Liver (tissue), 9 donors: ENCODE results near the gene EIF2A. TPM values are rescaled to one million over a fixed set of nuclear protein-coding genes. Genes with fewer than 3 reads are reported as not detected.
A peak's percentile ranks its signal among the peaks of the same experiment; 100 is the strongest.

Source experiments
- DNase-seq: peaks from one replicate; pipeline ENCODE4 v3.0.0-alpha.2; 2017; ENCODE audit warnings: low spot score
- H3K27ac ChIP-seq, 2 donors: one replicate each; pipeline ENCODE4 v1.7.0; 2013; ENCODE audit warnings: inconsistent platforms in 2 of 2, low read length in 2 of 2, control low read depth in 1 of 2, low read depth in 1 of 2, mild to moderate bottlenecking in 1 of 2
- H3K27me3 ChIP-seq, 4 donors: one replicate each; pipeline versions ENCODE4 v1.6.1 to v1.7.0; 2013; ENCODE audit warnings: low read length in 3 of 4, inconsistent platforms in 1 of 4, mild to moderate bottlenecking in 1 of 4, moderate library complexity in 1 of 4; ENCODE audit not compliant: control insufficient read depth in 4 of 4, insufficient read depth in 4 of 4
- H3K36me3 ChIP-seq, 4 donors: one replicate each; pipeline versions ENCODE4 v1.6.1 to v1.7.0; 2013; ENCODE audit warnings: low read length in 3 of 4, mild to moderate bottlenecking in 3 of 4, low read depth in 1 of 4, moderate library complexity in 1 of 4; ENCODE audit not compliant: control insufficient read depth in 4 of 4, insufficient read depth in 3 of 4
- H3K4me1 ChIP-seq, 4 donors: one replicate each; pipeline versions ENCODE4 v1.6.1 to v1.7.0; 2013; ENCODE audit warnings: low read length in 3 of 4, mild to moderate bottlenecking in 3 of 4, moderate library complexity in 1 of 4; ENCODE audit not compliant: control insufficient read depth in 4 of 4, insufficient read depth in 4 of 4
- H3K4me3 ChIP-seq, 3 donors: one replicate each; pipeline versions ENCODE4 v1.6.1 to v1.7.0; 2013; ENCODE audit warnings: low read length in 3 of 3, control low read depth in 1 of 3, low read depth in 1 of 3, mild to moderate bottlenecking in 1 of 3
- H3K9ac ChIP-seq, 2 donors: one replicate each; pipeline ENCODE4 v1.7.0; 2013; ENCODE audit warnings: low read length in 2 of 2, mild to moderate bottlenecking in 2 of 2, moderate library complexity in 2 of 2, control low read depth in 1 of 2, low read depth in 1 of 2
- H3K9me3 ChIP-seq, 4 donors: one replicate each; pipeline versions ENCODE4 v1.6.1 to v1.7.0; 2013; ENCODE audit warnings: low read length in 3 of 4; ENCODE audit not compliant: control insufficient read depth in 4 of 4
- FOXA1 ChIP-seq: IDR thresholded peaks from 2 replicates; pipeline ENCODE4 v1.6.1; 2016; ENCODE audit warnings: antibody characterized with exemption
- FOXA2 ChIP-seq: IDR thresholded peaks from 2 replicates; pipeline ENCODE4 v1.6.1; 2016; ENCODE audit warnings: antibody characterized with exemption
- GABPA ChIP-seq, 2 donors: IDR thresholded peaks in 1 of 2; conservative IDR thresholded peaks in 1 of 2; 2 replicates each; pipeline ENCODE4 v1.6.1; 2016; ENCODE audit warnings: antibody characterized with exemption in 2 of 2, mild to moderate bottlenecking in 1 of 2, moderate library complexity in 1 of 2
- HNF4A ChIP-seq, 2 donors: conservative IDR thresholded peaks; 2 replicates each; pipeline ENCODE4 v1.6.1; 2016; ENCODE audit warnings: antibody characterized with exemption in 2 of 2, mild to moderate bottlenecking in 2 of 2
- RAD21 ChIP-seq, 2 donors: IDR thresholded peaks; 2 replicates each; pipeline ENCODE4 v1.6.1; 2016; ENCODE audit warnings: antibody characterized with exemption in 2 of 2, mild to moderate bottlenecking in 2 of 2
- SP1 ChIP-seq: IDR thresholded peaks from 2 replicates; pipeline ENCODE4 v1.6.1; 2018; ENCODE audit warnings: antibody characterized with exemption, mild to moderate bottlenecking
- TAF1 ChIP-seq: conservative IDR thresholded peaks from 2 replicates; pipeline ENCODE4 v1.6.1; 2016; ENCODE audit warnings: antibody characterized with exemption, mild to moderate bottlenecking
- WGBS: extraction: QIAGEN DNeasy Blood & Tissue Kit; methylation state at CpG from one replicate; pipeline ENCODE4 v1.1.7; 2013; 5-methylcytosine and 5-hydroxymethylcytosine counted together
- polyA plus RNA-seq, 2 donors: library from polyadenylated mRNA; stranded (reverse) in 1 of 2; unstranded in 1 of 2; fragments of 200-250 nt in 1 of 2; fragments of >200 nt in 1 of 2; fragmentation: Nextera tagmentation in 1 of 2; extraction: Ambion mirVana in 1 of 2; gene quantifications; one replicate each; pipeline versions ENCODE4 v1.2.1 to v1.2.3, GENCODE V29; 2013 to 2015
- total RNA-seq, 2 donors: library from RNA; depleted of rRNA; stranded (reverse); fragments of >200 nt; gene quantifications; one replicate each; pipeline ENCODE4 v1.2.3, GENCODE V29; 2014
- TF ChIP-seq, protein P1 (sequence below): fragments of 150-350 bp; IDR thresholded peaks from 2 replicates; pipeline ENCODE4 v1.5.1; 2017; ENCODE audit warnings: improper control_type of control experiment, low read depth, low read length; ENCODE audit not compliant: missing input control
- TF ChIP-seq, protein P2 (sequence below): IDR thresholded peaks from 2 replicates; pipeline ENCODE4 v1.6.1; 2016; ENCODE audit warnings: antibody characterized with exemption
- donor health status: healthy.
- donor health status: healthy.
- donor health status: healthy.
- donor health status: healthy.
- donor health status: healthy.

Gene EIF2A
- total and polyA plus RNA-seq, 4 donors: 23.6 to 104 (median 47.2) TPM

DNA sequence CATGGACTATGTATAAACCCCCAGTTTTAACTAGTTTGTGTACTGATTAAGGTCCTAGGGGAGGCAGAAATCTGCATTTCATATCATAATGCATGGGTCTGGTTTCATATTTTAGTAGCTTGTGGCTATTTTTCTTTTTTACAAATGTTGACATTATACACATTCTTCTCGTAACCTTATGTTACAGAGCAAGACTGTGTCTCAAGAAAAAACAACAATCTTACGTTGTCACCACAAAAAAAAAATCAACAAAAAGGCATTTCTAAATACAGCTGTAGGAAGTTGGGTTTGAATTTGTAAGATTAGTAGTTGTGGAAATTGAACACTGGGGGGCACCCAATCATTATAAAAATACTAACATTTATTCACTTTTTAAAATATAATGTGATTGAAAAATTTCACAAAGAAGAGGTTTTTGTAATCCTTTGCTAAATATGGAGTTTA, 18.2 kb upstream of the EIF2A start:
- Histone ChIP-seq H3K27me3 (no peaks in the 10 kb centered on the region), H3K36me3 (no peaks in the 10 kb centered on the region), H3K27ac (no peak overlapping the region), H3K4me3 (no peak overlapping the region), H3K4me1 (no peaks in the 10 kb centered on the region), H3K9ac (no peak overlapping the region), H3K9me3 (no peaks in the 10 kb centered on the region)
- WGBS: 12% methylated on average over 2 of the region's 2 CpGs
- no peak for DNase-seq
- TF ChIP-seq, protein P1, sequence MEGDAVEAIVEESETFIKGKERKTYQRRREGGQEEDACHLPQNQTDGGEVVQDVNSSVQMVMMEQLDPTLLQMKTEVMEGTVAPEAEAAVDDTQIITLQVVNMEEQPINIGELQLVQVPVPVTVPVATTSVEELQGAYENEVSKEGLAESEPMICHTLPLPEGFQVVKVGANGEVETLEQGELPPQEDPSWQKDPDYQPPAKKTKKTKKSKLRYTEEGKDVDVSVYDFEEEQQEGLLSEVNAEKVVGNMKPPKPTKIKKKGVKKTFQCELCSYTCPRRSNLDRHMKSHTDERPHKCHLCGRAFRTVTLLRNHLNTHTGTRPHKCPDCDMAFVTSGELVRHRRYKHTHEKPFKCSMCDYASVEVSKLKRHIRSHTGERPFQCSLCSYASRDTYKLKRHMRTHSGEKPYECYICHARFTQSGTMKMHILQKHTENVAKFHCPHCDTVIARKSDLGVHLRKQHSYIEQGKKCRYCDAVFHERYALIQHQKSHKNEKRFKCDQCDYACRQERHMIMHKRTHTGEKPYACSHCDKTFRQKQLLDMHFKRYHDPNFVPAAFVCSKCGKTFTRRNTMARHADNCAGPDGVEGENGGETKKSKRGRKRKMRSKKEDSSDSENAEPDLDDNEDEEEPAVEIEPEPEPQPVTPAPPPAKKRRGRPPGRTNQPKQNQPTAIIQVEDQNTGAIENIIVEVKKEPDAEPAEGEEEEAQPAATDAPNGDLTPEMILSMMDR: peak; percentile 30
- TF ChIP-seq RAD21 (IDR thresholded peaks at IDR 0.05) (peak; percentile 59 to 62), FOXA2 (no peak)

DNA sequence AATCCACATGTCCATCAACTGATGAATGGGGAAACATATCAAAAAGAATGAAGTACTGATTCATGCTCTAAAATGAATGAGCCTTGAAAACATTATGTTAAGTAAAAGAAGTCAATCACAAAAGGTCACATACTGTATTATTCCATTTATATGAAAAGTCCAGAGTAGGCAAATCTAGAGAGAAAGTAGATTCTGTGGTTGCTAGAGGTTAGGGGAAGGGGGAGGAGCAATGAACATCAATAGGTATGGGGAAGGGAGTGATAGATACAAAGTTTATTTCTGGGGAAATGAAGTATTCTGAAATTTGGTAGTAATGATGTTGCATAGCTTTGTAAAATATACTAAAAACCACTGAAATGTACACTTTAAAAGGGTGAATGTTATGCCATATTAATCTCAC, 14.8 kb upstream of the EIF2A start:
- Histone ChIP-seq H3K9me3 (no peaks in the 10 kb centered on the region), H3K9ac (no peak overlapping the region), H3K27me3 (no peaks in the 10 kb centered on the region), H3K4me3 (no peak overlapping the region), H3K36me3 (no peaks in the 10 kb centered on the region), H3K4me1 (no peaks in the 10 kb centered on the region), H3K27ac (no peak overlapping the region)
- no peak for TF ChIP-seq HNF4A (conservative IDR thresholded peaks at IDR 0.05)
- DNase-seq: no peak

DNA sequence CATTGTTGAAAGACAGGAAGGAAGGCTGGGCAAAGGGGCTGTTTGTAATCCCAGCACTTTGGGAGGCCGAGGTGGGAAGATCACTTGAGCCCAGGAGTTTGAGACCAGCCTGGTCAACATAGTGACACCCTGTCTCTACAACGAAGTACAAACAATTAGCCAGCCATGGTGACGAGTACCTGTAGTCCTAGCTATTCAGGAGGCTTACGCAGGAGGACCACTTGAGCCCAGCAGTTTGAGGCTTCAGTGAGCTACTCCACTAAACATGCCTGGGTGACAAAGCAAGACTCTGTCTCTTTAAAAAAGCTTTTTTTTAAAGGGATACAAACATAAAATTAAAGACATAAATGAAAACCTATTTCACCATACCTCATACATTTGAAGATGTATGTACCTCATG, 11.4 kb upstream of the EIF2A start:
- Histone ChIP-seq H3K27ac (no peak overlapping the region), H3K9ac (no peak overlapping the region), H3K27me3 (no peaks in the 10 kb centered on the region), H3K4me1 (no peaks in the 10 kb centered on the region), H3K9me3 (no peaks in the 10 kb centered on the region), H3K36me3 (no peaks in the 10 kb centered on the region), H3K4me3 (no peak overlapping the region)
- 84% methylated on average over 4 of the region's 4 CpGs for WGBS
- TF ChIP-seq GABPA (IDR thresholded peaks at IDR 0.05 in 1 of 2, conservative IDR thresholded peaks at IDR 0.05 in 1 of 2): no peak
- TF ChIP-seq FOXA2: no peak
- TF ChIP-seq TAF1: no peak
- no peak for TF ChIP-seq FOXA1
- TF ChIP-seq SP1: no peak
- TF ChIP-seq, protein P2, sequence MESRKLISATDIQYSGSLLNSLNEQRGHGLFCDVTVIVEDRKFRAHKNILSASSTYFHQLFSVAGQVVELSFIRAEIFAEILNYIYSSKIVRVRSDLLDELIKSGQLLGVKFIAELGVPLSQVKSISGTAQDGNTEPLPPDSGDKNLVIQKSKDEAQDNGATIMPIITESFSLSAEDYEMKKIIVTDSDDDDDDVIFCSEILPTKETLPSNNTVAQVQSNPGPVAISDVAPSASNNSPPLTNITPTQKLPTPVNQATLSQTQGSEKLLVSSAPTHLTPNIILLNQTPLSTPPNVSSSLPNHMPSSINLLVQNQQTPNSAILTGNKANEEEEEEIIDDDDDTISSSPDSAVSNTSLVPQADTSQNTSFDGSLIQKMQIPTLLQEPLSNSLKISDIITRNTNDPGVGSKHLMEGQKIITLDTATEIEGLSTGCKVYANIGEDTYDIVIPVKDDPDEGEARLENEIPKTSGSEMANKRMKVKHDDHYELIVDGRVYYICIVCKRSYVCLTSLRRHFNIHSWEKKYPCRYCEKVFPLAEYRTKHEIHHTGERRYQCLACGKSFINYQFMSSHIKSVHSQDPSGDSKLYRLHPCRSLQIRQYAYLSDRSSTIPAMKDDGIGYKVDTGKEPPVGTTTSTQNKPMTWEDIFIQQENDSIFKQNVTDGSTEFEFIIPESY: no peak
- DNase-seq: no peak
